SJSA1 (cell line): ENCODE measurements around the gene CAPN13. TPM values are rescaled to one million over a fixed set of nuclear protein-coding genes. Genes with fewer than 3 reads are reported as not detected.
A peak's percentile ranks its signal among the peaks of the same experiment; 100 is the strongest.

Experiments
- DNase-seq, 2 experiments: peaks; one replicate each; pipeline ENCODE4 v3.0.0-alpha.2; 2015 to 2020; ENCODE audit warnings: low spot score in 2 of 2, low read depth in 1 of 2
- H3K27ac ChIP-seq: fragments of 250-450 bp; sonication (Bioruptor Pico); 2 replicates; pipeline ENCODE4 v1.5.1; 2020; ENCODE audit warnings: mild to moderate bottlenecking, moderate library complexity
- H3K27me3 ChIP-seq: fragments of 250-450 bp; sonication (Bioruptor Pico); replicated peaks from 2 replicates; pipeline ENCODE4 v1.5.1; 2020; ENCODE audit warnings: mild to moderate bottlenecking, moderate library complexity
- H3K36me3 ChIP-seq: fragments of 250-450 bp; sonication (Bioruptor Pico); 2 replicates; pipeline ENCODE4 v1.5.1; 2020; ENCODE audit warnings: mild to moderate bottlenecking
- H3K4me1 ChIP-seq: fragments of 250-450 bp; sonication (Bioruptor Pico); replicated peaks from 2 replicates; pipeline ENCODE4 v1.6.1; 2021; ENCODE audit warnings: mild to moderate bottlenecking
- H3K4me3 ChIP-seq: fragments of 250-450 bp; sonication (Bioruptor Pico); 2 replicates; pipeline ENCODE4 v1.5.1; 2020; ENCODE audit warnings: mild to moderate bottlenecking
- H3K9me3 ChIP-seq: fragments of 250-450 bp; sonication (Bioruptor Pico); replicated peaks from 2 replicates; pipeline ENCODE4 v1.5.1; 2020; ENCODE audit warnings: mild to moderate bottlenecking
- total RNA-seq: library from RNA; depleted of rRNA; stranded (reverse); fragments of >200 nt; shearing (Covaris generic); gene quantifications from 2 replicates; pipeline ENCODE4 v1.2.3, GENCODE V29; 2014

CAPN13 gene
- total RNA-seq, 1 experiment from 2014 or later, result not detected

GRCh38 chr2:30691948-30692828 lies 115.1 kb downstream of the CAPN13 start:
- no peak overlapping the region for H3K4me3 ChIP-seq
- no peaks in the 10 kb centered on the region for H3K36me3 ChIP-seq
- peak in 1 of 2 experiments; percentile 38 for DNase-seq
- no peak overlapping the region for H3K27ac ChIP-seq
- H3K9me3 ChIP-seq, result no peaks in the 10 kb centered on the region; the same call in 1 of the 2 replicates
- H3K27me3 ChIP-seq, result no peaks in the 10 kb centered on the region
- H3K4me1 ChIP-seq, result no peaks in the 10 kb centered on the region

DNA sequence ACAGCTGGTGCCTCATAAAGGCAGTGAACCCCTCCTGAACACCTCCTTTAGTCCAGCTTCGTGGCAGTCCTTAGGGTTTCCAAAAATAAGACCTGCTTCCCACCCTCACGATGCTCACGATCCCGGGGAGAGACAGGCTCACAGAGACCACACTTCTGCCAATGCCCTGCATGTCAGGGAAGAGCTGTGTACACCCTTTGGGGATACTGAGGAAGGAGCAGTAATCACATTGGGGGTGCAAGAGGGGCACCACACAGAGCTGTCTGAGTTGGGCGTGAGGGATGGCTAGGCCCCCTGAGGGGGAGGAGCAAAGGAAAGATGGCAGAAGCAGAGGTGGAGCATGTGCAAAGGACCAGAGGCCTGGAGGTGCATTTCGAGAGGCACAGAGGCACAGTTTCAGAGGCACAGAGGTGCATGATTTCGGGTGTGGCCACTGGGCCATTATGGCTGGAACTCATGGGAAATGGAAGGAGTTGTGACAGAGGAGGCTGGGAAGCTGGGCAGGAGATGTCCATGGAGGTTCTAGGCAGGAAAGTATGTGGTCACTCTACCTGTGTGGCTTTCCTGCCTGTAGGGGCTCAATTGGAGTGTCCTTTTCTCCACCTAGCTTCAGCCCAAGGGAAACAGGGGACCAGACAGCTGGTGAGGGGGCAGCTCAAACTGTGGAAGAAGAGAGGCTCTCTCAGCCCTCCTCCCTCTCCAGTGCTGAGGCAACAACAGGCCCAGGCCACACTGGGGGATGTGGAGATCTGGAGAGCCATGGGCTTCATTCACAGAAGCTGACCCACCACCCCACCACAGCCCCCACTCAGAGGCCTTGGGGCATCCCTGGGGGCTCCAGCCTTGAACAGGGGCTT lies 115.9 kb downstream of the CAPN13 start:
- DNase-seq, result peak in 1 of 2 experiments; percentile 32
- H3K9me3 ChIP-seq, result no peaks in the 10 kb centered on the region; the same call in 1 of the 2 replicates

DNA sequence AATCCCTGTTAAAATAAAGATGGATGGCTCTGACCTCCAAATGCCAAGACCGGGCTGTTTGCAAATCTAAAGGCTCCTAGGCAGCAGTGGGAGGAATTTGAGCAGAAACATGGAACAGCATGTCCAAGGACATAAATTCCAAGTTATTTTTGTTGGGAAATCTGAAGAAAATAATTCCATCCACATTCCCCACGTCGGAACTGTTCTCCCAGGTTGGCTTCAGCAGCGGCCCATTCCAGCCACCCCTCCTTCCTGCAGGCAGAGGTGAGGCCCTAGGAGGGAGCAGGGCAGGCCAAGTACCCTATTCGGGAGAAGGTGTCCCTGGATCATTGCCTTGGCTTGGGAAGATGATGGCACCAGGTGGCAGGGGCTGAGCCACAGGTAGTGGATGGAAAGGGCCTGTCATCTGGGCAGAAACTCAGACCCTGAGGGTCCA lies 117.1 kb downstream of the CAPN13 start:
- no peaks in the 10 kb centered on the region for H3K36me3 ChIP-seq
- no peaks in the 10 kb centered on the region for H3K27me3 ChIP-seq
- H3K4me3 ChIP-seq, result no peak overlapping the region
- no peaks in the 10 kb centered on the region for H3K4me1 ChIP-seq
- peak in 1 of 2 experiments; percentile 28 for DNase-seq
- no peaks in the 10 kb centered on the region; the same call in 1 of the 2 replicates for H3K9me3 ChIP-seq
- no peak overlapping the region for H3K27ac ChIP-seq

More for the DNA sequence above, 115.9 kb downstream of the CAPN13 start:
- Histone ChIP-seq H3K27ac (no peak overlapping the region), H3K4me1 (no peaks in the 10 kb centered on the region), H3K4me3 (no peak overlapping the region), H3K36me3 (no peaks in the 10 kb centered on the region), H3K27me3 (no peaks in the 10 kb centered on the region)

- no peak overlapping the region for H3K4me3 ChIP-seq
- no peaks in the 10 kb centered on the region for H3K4me1 ChIP-seq
- H3K27ac ChIP-seq, result no peak overlapping the region
- no peaks in the 10 kb centered on the region for H3K27me3 ChIP-seq
- H3K9me3 ChIP-seq, result no peaks in the 10 kb centered on the region; the same call in 1 of the 2 replicates
- no peaks in the 10 kb centered on the region for H3K36me3 ChIP-seq
- peak in 1 of 2 experiments; percentile 16 for DNase-seq
Observed at GRCh38 chr2:30689496-30690125, 117.6 kb downstream of the CAPN13 start.

GRCh38 chr2:30688956-30689401 lies 118.3 kb downstream of the CAPN13 start:
- H3K27ac ChIP-seq, result no peak overlapping the region
- H3K4me1 ChIP-seq, result no peaks in the 10 kb centered on the region
- no peaks in the 10 kb centered on the region for H3K27me3 ChIP-seq
- peak in 1 of 2 experiments; percentile 24 for DNase-seq
- H3K4me3 ChIP-seq, result no peak overlapping the region
- no peaks in the 10 kb centered on the region for H3K36me3 ChIP-seq
- H3K9me3 ChIP-seq, result no peaks in the 10 kb centered on the region; the same call in 1 of the 2 replicates

DNA sequence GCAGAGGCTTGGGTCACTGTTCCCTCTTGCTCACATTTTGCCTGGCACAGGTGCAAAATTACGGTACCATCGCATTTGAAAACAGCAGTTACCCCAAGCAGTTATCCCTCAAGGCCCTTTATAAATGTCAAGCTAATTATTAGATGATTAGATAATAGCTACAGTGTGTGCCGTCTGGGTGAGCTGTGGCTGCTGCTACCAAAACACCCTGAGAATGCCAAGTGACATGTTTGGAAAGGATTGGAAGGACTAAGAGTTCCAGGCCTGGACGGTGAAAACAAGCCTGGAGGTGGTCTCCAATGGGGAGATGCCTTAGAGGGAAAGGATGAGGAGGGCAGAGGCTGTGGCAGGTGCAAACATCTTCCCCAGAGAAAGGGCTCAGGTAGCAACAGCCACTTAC lies 120.6 kb downstream of the CAPN13 start:
- DNase-seq, result no peak
- H3K27ac ChIP-seq, result no peak overlapping the region
- H3K36me3 ChIP-seq, result no peaks in the 10 kb centered on the region
- no peak overlapping the region for H3K4me3 ChIP-seq
- no peaks in the 10 kb centered on the region for H3K27me3 ChIP-seq
- H3K9me3 ChIP-seq, result no peaks in the 10 kb centered on the region
- H3K4me1 ChIP-seq, result no peaks in the 10 kb centered on the region

GRCh38 chr2:30686000-30686399 lies 121.2 kb downstream of the CAPN13 start:
- Histone ChIP-seq H3K9me3 (no peaks in the 10 kb centered on the region), H3K27ac (no peak overlapping the region), H3K4me3 (no peak overlapping the region), H3K4me1 (no peaks in the 10 kb centered on the region), H3K27me3 (no peaks in the 10 kb centered on the region), H3K36me3 (no peaks in the 10 kb centered on the region)
- no peak for DNase-seq

DNA sequence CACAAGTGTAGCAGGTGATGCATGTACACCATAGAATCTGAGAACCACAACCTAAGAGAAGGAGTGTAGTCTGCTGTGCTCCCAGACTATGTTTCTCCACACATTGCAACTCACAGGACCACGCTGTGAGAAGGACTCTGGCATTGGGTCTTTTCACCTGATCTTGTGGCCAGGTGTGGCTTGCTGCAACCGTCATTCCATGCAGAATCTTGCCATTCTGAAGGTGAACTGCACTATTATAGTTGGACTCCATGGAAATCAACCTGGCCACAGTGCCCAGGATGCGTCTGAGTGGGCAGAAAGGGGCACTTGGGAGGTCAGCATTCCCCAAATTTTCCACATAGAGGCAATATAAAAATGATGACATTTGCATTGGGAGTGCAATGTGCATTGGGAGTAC lies 122.2 kb downstream of the CAPN13 start:
- Histone ChIP-seq H3K36me3 (no peaks in the 10 kb centered on the region), H3K4me1 (no peaks in the 10 kb centered on the region), H3K27ac (no peak overlapping the region), H3K4me3 (no peak overlapping the region), H3K9me3 (no peaks in the 10 kb centered on the region), H3K27me3 (no peaks in the 10 kb centered on the region)
- peak in 1 of 2 experiments; percentile 22 for DNase-seq

- H3K4me3 ChIP-seq, result no peak overlapping the region
- no peaks in the 10 kb centered on the region for H3K4me1 ChIP-seq
- H3K27me3 ChIP-seq, result no peaks in the 10 kb centered on the region
- H3K9me3 ChIP-seq, result no peaks in the 10 kb centered on the region
- peak in 1 of 2 experiments; percentile 8 for DNase-seq
- no peak overlapping the region for H3K27ac ChIP-seq
- H3K36me3 ChIP-seq, result no peaks in the 10 kb centered on the region
Observed at GRCh38 chr2:30684516-30684915, 122.7 kb downstream of the CAPN13 start.

- Histone ChIP-seq H3K4me3 (no peak overlapping the region), H3K27me3 (no peaks in the 10 kb centered on the region), H3K9me3 (no peaks in the 10 kb centered on the region), H3K4me1 (no peaks in the 10 kb centered on the region), H3K27ac (no peak overlapping the region), H3K36me3 (no peaks in the 10 kb centered on the region)
- DNase-seq, result peak in 1 of 2 experiments; percentile 31
Observed at GRCh38 chr2:30684026-30684425, 123.2 kb downstream of the CAPN13 start.

DNA sequence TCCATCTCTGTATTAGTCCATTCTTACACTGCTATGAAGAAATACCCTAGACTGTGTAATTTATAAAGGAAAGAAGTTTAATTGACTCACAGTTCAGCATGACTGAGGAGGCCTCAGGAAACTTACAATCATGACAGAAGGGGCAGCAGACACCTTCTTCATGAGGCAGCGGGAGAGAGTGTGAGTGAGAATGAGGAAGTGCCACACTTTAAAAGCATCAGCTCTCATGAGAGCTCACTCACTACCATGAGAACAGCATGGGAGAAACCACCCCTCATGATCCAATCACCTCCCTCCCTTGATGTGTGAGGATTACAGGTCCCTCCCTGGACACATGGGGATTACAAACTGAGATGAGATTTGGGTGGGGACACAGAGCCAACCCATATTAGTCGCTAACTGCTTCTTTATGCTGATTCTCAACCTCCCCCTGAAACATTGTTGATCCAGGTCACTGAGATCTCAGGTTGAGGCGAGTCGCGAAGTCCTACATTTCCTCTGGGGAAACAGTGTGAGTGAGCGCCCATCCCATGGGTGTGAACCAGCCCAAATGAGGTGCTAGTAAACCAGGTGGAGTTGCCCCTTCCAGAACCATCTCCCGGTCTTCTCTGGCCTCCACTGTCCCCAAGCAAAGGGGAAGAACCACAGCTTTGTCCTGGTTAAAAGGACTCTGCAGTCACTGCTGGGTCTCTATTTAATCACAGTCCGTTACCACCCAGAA lies 123.8 kb downstream of the CAPN13 start:
- Histone ChIP-seq H3K36me3 (no peaks in the 10 kb centered on the region), H3K27me3 (no peaks in the 10 kb centered on the region), H3K4me1 (no peaks in the 10 kb centered on the region), H3K27ac (no peak overlapping the region), H3K9me3 (no peaks in the 10 kb centered on the region), H3K4me3 (no peak overlapping the region)
- DNase-seq, result peak in 1 of 2 experiments; percentile 22

DNA sequence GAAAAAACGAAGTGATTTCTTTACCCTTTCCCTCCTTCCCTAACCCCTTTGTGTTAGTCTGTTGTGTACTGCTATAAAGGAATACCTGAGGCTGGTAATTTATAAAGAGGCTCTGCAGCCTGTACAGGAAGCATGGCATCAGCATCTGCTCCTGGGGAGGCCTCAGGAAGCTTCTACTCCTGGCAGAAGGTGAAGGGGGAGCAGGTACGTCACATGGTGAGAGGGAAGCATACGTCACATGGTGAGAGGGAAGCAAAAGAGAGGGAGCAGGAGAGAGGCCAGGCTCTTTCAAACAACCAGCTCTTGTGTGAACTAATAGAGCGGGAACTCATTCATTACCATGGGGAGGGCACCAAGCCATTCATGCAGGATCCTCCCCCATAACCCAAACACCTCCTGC lies 126.2 kb downstream of the CAPN13 start:
- Histone ChIP-seq H3K27ac (no peak overlapping the region), H3K9me3 (no peaks in the 10 kb centered on the region), H3K36me3 (no peaks in the 10 kb centered on the region), H3K4me1 (no peaks in the 10 kb centered on the region; the same call in 1 of the 2 replicates), H3K4me3 (no peak overlapping the region), H3K27me3 (no peaks in the 10 kb centered on the region)
- DNase-seq, result peak in 1 of 2 experiments; percentile 14

DNA sequence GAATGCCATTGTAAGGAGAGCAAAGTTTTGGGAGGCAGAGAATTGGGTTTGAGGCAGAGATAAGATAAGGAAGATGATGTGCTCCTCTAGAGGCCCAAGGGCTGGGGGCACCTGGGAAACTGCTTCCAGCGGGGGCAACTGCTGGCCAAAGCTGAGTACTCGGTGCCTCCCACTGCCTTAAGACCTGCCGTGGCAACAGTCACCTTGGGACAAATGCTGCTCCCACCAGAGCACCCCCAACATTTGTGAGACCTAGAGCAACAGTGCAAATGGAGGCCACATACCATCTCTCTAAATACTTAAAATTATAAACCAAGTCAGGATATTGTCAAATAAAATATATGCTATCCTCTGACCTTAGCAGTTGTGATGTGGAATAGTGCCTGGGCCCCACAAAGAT lies 127.1 kb downstream of the CAPN13 start:
- peak in 1 of 2 experiments; percentile 15 for DNase-seq
- H3K4me1 ChIP-seq, result peaks cover 6% of the 10 kb centered on the region
- no peaks in the 10 kb centered on the region for H3K9me3 ChIP-seq
- H3K27ac ChIP-seq, result no peak overlapping the region
- no peaks in the 10 kb centered on the region for H3K36me3 ChIP-seq
- H3K27me3 ChIP-seq, result no peaks in the 10 kb centered on the region
- H3K4me3 ChIP-seq, result no peak overlapping the region
